K562 (cell line): ENCODE measurements around the gene ECHDC3.

Experiments used
- DPF2 ChIP-seq: fragments of 450-650 bp; IDR thresholded peaks from 2 replicates; pipeline ENCODE4 v1.6.1; 2016
- LCOR ChIP-seq: sonication (generic); formaldehyde crosslinking; IDR thresholded peaks from 2 replicates; pipeline ENCODE4 v1.8.0; 2022; ENCODE audit warnings: mild to moderate bottlenecking, missing genetic modification reagents
- POLR2AphosphoS2 ChIP-seq: IDR thresholded peaks from 2 replicates; pipeline ENCODE4 v1.6.1; 2012; ENCODE audit warnings: low read length, improper control_type of control experiment
- POU5F1 ChIP-seq: fragments of 150-350 bp; IDR thresholded peaks from 2 replicates; pipeline ENCODE4 v1.6.1; 2014; ENCODE audit warnings: borderline replicate concordance, low read length, low read depth, mild to moderate bottlenecking; ENCODE audit not compliant: partially characterized antibody
- XRCC4 ChIP-seq: IDR thresholded peaks from one replicate; pipeline ENCODE4 v1.6.1; 2011; ENCODE audit not compliant: insufficient read depth, insufficient read length; ENCODE audit errors: extremely low read depth
- ZBTB43 ChIP-seq: sonication (generic); formaldehyde crosslinking; IDR thresholded peaks from 2 replicates; pipeline ENCODE4 v1.8.0; 2023; ENCODE audit warnings: mild to moderate bottlenecking, missing genetic modification reagents

- TF ChIP-seq DPF2 = no peak
- TF ChIP-seq POLR2AphosphoS2 = no peak
- no peak for TF ChIP-seq LCOR
- TF ChIP-seq XRCC4 = no peak
- TF ChIP-seq ZBTB43 = no peak
- no peak for TF ChIP-seq POU5F1
These were observed 56.9 kb downstream of the ECHDC3 start for GRCh38 chr10:11798845-11799735.
